CD4-positive, alpha-beta T cell (primary cell): ENCODE measurements around the gene FOXN4. TPM values are rescaled to one million over a fixed set of nuclear protein-coding genes. Genes with fewer than 3 reads are reported as not detected.

ENCODE experiments used
- ATAC-seq: fragments of 200-7000 bp; cut with Tn5 transposase; one replicate; pipeline ENCODE4 v1.10.0; 2022; ENCODE audit warnings: mild to moderate bottlenecking; ENCODE audit not compliant: poor library complexity
- CTCF ChIA-PET: fragments of 350-600 bp; sonication (Branson Sonifier 250); formaldehyde crosslinking; loops from one replicate; lab custom pipeline; 2021; ENCODE audit warnings: antibody characterized with exemption, inconsistent platforms; lab: Charles Lee
- POLR2A ChIA-PET: fragments of 350-600 bp; sonication (Branson Sonifier 250); formaldehyde crosslinking; loops from one replicate; lab custom pipeline; 2021; ENCODE audit warnings: antibody characterized with exemption, inconsistent platforms; lab: Charles Lee
- DNase-seq, 14 experiments: peaks; one replicate each; pipeline ENCODE4 v3.0.0-alpha.2; 2013 to 2020; ENCODE audit warnings: mixed read lengths in 2 of 14
- H3K27ac ChIP-seq, 2 donors: one replicate each; pipeline versions ENCODE4 v1.5.1 to v1.7.0; 2013; ENCODE audit warnings: low read length in 2 of 2, low read depth in 1 of 2, mild to moderate bottlenecking in 1 of 2
- H3K27me3 ChIP-seq, 2 experiments: 1 replicate in 1 of 2; 2 replicates in 1 of 2; pipeline versions ENCODE4 v1.6.1 to v1.7.0; 2013; ENCODE audit warnings: low read length in 2 of 2, control low read depth in 1 of 2, mild to moderate bottlenecking in 1 of 2, moderate library complexity in 1 of 2; ENCODE audit not compliant: insufficient read depth in 2 of 2, control insufficient read depth in 1 of 2
- H3K36me3 ChIP-seq: one replicate; pipeline ENCODE4 v1.6.1; 2013; ENCODE audit warnings: low read length, control low read depth; ENCODE audit not compliant: insufficient read depth
- H3K4me1 ChIP-seq: one replicate; pipeline ENCODE4 v1.6.1; 2013; ENCODE audit warnings: low read length, control low read depth; ENCODE audit not compliant: insufficient read depth
- H3K4me3 ChIP-seq: one replicate; pipeline ENCODE4 v1.5.1; 2013; ENCODE audit warnings: mild to moderate bottlenecking, low read length, moderate library complexity
- H3K9me3 ChIP-seq, 2 experiments: 1 replicate in 1 of 2; 2 replicates in 1 of 2; pipeline versions ENCODE4 v1.6.1 to v1.7.0; 2013; ENCODE audit warnings: low read length in 2 of 2, mild to moderate bottlenecking in 2 of 2, control low read depth in 1 of 2, moderate library complexity in 1 of 2; ENCODE audit not compliant: control insufficient read depth in 1 of 2, insufficient read depth in 1 of 2
- H3K27ac Mint-ChIP-seq: one replicate; pipeline ENCODE4 v1.8.0; 2020; ENCODE audit warnings: mixed read lengths
- H3K27me3 Mint-ChIP-seq: one replicate; pipeline ENCODE4 v1.8.0; 2021; ENCODE audit warnings: mixed read lengths
- H3K36me3 Mint-ChIP-seq: one replicate; pipeline ENCODE4 v1.8.0; 2021; ENCODE audit warnings: low read depth, mixed read lengths
- H3K4me1 Mint-ChIP-seq: one replicate; pipeline ENCODE4 v1.8.0; 2021; ENCODE audit warnings: low read depth, mixed read lengths
- H3K4me3 Mint-ChIP-seq: one replicate; pipeline ENCODE4 v1.8.0; 2020; ENCODE audit warnings: mild to moderate bottlenecking, mixed read lengths
- H3K9me3 Mint-ChIP-seq: one replicate; pipeline ENCODE4 v1.8.0; 2020; ENCODE audit warnings: mixed read lengths
- CTCF ChIP-seq: fragments of 200-600 bp; IDR thresholded peaks from one replicate; pipeline ENCODE4 v1.8.0; 2022; ENCODE audit warnings: antibody characterized with exemption, mild to moderate bottlenecking
- intact Hi-C, 2 experiments: fragments of 100-400 bp; cut with DNase I in 1 of 2; cut with micrococcal nuclease in 1 of 2; formaldehyde crosslinking; loops; one replicate each; pipeline versions ENCODE4 v1.15.1 to v1.9.0; 2023 to 2025; cut with DNase I, micrococcal nuclease
- total RNA-seq, 174 experiments: library from RNA in 2 of 174; stranded (reverse) in 2 of 174; gene quantifications; one replicate each; pipeline ENCODE4 v1.2.3 and lab custom pipeline; 2021 to 2026

The FOXN4 gene
- total RNA-seq, 2 experiments from 2014 or later = not detected

- no peaks in the 10 kb centered on the region for H3K27me3 ChIP-seq
- no peak overlapping the region for H3K27ac Mint-ChIP-seq
- H3K36me3 Mint-ChIP-seq = no peaks in the 10 kb centered on the region
- ChIA-PET POLR2A (no interaction called here), CTCF (no interaction called here)
- H3K9me3 ChIP-seq = no peaks in the 10 kb centered on the region
- no peaks in the 10 kb centered on the region for H3K4me1 Mint-ChIP-seq
- intact Hi-C loops = no loop called here
- no peak overlapping the region for H3K4me3 Mint-ChIP-seq
- H3K27me3 Mint-ChIP-seq = peaks cover 9% of the 10 kb centered on the region
- H3K4me3 ChIP-seq = no peak overlapping the region
- H3K4me1 ChIP-seq = no peaks in the 10 kb centered on the region
- no peaks in the 10 kb centered on the region for H3K9me3 Mint-ChIP-seq
- TF ChIP-seq CTCF = no peak
- no peak for DNase-seq
- no peaks in the 10 kb centered on the region for H3K36me3 ChIP-seq
- ATAC-seq = no peak
- H3K27ac ChIP-seq = no peak overlapping the region
Observed at GRCh38 chr12:109278912-109279311, 30.2 kb downstream of the FOXN4 start.

GRCh38 chr12:109277899-109278762 is 31.0 kb downstream of the FOXN4 start:
- TF ChIP-seq CTCF = no peak
- ChIA-PET CTCF (no interaction called here), POLR2A (no interaction called here)
- DNase-seq = no peak
- H3K27me3 Mint-ChIP-seq = peaks cover 9% of the 10 kb centered on the region
- H3K36me3 Mint-ChIP-seq = no peaks in the 10 kb centered on the region
- Histone ChIP-seq H3K27ac (no peak overlapping the region), H3K9me3 (peaks cover 0 to 4% of the 10 kb centered on the region in 2 experiments), H3K27me3 (no peaks in the 10 kb centered on the region), H3K4me1 (no peaks in the 10 kb centered on the region), H3K4me3 (no peak overlapping the region), H3K36me3 (no peaks in the 10 kb centered on the region)
- H3K9me3 Mint-ChIP-seq = no peaks in the 10 kb centered on the region
- H3K27ac Mint-ChIP-seq = no peak overlapping the region
- no peak for ATAC-seq
- intact Hi-C loops = no loop called here
- H3K4me1 Mint-ChIP-seq = no peaks in the 10 kb centered on the region
- no peak overlapping the region for H3K4me3 Mint-ChIP-seq

GRCh38 chr12:109277255-109277898 is 31.7 kb downstream of the FOXN4 start:
- Mint-ChIP-seq H3K36me3 (no peaks in the 10 kb centered on the region), H3K9me3 (no peaks in the 10 kb centered on the region), H3K4me3 (no peak overlapping the region), H3K27me3 (peaks cover 9% of the 10 kb centered on the region), H3K4me1 (no peaks in the 10 kb centered on the region), H3K27ac (no peak overlapping the region)
- no peaks in the 10 kb centered on the region for H3K27me3 ChIP-seq
- TF ChIP-seq CTCF = no peak
- peaks cover 0 to 4% of the 10 kb centered on the region in 2 experiments for H3K9me3 ChIP-seq
- no peaks in the 10 kb centered on the region for H3K36me3 ChIP-seq
- H3K4me1 ChIP-seq = no peaks in the 10 kb centered on the region
- DNase-seq (no peak), ATAC-seq (no peak)
- no peak overlapping the region for H3K27ac ChIP-seq
- intact Hi-C loops = no loop called here
- CTCF ChIA-PET = no interaction called here
- H3K4me3 ChIP-seq = no peak overlapping the region
- POLR2A ChIA-PET = no interaction called here
